Activated CD8-positive, alpha-beta memory T cell treated with anti-CD3 and anti-CD28 coated beads for 4 hours (primary cell): Measurements from ENCODE around the gene SEC63.
"Not testable (repeated sequence)": the region's sequence is repeated elsewhere in the genome, so short reads cannot be mapped to it uniquely, and the experiment has no call there.

Source experiments
- DNase-seq, 2 donors: peaks; one replicate each; pipeline ENCODE4 v3.0.0-alpha.2; 2020; ENCODE audit warnings: low read depth in 2 of 2

The SEC63 gene

GRCh38 chr6:107860963-107861362, 97.0 kb downstream of the SEC63 start:
- not testable (repeated sequence) for DNase-seq

- DNase-seq, result not testable (repeated sequence)
Observed at GRCh38 chr6:107860144-107860543, 97.9 kb downstream of the SEC63 start.

GRCh38 chr6:107853230-107853629, 104.8 kb downstream of the SEC63 start:
- DNase-seq, result no peak

- DNase-seq, result no peak
Observed at GRCh38 chr6:107849325-107849724, 108.7 kb downstream of the SEC63 start.

- peak; percentile 41 to 54 for DNase-seq
Observed at GRCh38 chr6:107847844-107848802, 109.9 kb downstream of the SEC63 start.

GRCh38 chr6:107846262-107846795, 111.7 kb downstream of the SEC63 start:
- no peak for DNase-seq

GRCh38 chr6:107845777-107846176, 112.2 kb downstream of the SEC63 start:
- no peak for DNase-seq

- DNase-seq, result no peak
Observed at GRCh38 chr6:107843400-107843799, 114.6 kb downstream of the SEC63 start.

- no peak for DNase-seq
Observed at GRCh38 chr6:107841275-107841670, 116.7 kb downstream of the SEC63 start.

GRCh38 chr6:107840636-107841274, 117.3 kb downstream of the SEC63 start:
- DNase-seq, result no peak

GRCh38 chr6:107833136-107833535, 124.9 kb downstream of the SEC63 start:
- DNase-seq, result no peak

- no peak for DNase-seq
Observed at GRCh38 chr6:107832151-107833056, 125.6 kb downstream of the SEC63 start.

GRCh38 chr6:107830060-107830459, 127.9 kb downstream of the SEC63 start:
- no peak for DNase-seq

GRCh38 chr6:107827541-107827940, 130.5 kb downstream of the SEC63 start:
- DNase-seq, result no peak

GRCh38 chr6:107823047-107823557, 134.9 kb downstream of the SEC63 start:
- peak in 1 of 2 donors; percentile 50 for DNase-seq

GRCh38 chr6:107822176-107823046, 135.6 kb downstream of the SEC63 start:
- peak in 1 of 2 donors; percentile 49 for DNase-seq

- no peak for DNase-seq
Observed at GRCh38 chr6:107821591-107821990, 136.4 kb downstream of the SEC63 start.

- DNase-seq, result no peak
Observed at GRCh38 chr6:107820338-107821261, 137.4 kb downstream of the SEC63 start.

GRCh38 chr6:107819964-107820337, 138.1 kb downstream of the SEC63 start:
- no peak for DNase-seq
